C4-2B (cell line): Measurements from ENCODE around the gene CELSR3.

Experiments
- ZFX ChIP-seq: fragments of 450-650 bp; IDR thresholded peaks from 2 replicates; pipeline ENCODE4 v1.6.1; 2017
- TF ChIP-seq, protein P1 (sequence below): fragments of 450-650 bp; conservative IDR thresholded peaks from 2 replicates; pipeline ENCODE4 v1.5.1; 2017; ENCODE audit warnings: mild to moderate bottlenecking

DNA sequence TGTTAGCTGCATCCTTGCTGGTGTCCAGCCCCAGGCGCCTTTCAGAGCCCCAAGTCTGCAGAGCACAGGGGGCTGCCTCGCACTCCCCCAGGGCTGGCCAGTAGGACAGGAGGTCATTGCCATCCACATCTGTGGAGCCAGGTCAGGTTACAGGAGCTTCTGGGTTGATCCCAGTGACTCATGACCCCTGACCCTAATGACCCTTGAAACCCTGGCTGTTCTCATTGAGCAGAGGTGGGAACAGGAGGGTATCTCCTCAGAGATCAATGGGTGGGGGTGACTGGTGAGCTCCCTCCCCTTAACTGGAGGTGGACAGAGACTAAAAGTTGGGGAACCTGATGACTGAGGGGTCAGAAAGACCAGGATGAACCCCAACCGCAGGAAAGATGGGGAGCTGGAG lies 21.3 kb downstream of the CELSR3 start:
- TF ChIP-seq, protein P1, sequence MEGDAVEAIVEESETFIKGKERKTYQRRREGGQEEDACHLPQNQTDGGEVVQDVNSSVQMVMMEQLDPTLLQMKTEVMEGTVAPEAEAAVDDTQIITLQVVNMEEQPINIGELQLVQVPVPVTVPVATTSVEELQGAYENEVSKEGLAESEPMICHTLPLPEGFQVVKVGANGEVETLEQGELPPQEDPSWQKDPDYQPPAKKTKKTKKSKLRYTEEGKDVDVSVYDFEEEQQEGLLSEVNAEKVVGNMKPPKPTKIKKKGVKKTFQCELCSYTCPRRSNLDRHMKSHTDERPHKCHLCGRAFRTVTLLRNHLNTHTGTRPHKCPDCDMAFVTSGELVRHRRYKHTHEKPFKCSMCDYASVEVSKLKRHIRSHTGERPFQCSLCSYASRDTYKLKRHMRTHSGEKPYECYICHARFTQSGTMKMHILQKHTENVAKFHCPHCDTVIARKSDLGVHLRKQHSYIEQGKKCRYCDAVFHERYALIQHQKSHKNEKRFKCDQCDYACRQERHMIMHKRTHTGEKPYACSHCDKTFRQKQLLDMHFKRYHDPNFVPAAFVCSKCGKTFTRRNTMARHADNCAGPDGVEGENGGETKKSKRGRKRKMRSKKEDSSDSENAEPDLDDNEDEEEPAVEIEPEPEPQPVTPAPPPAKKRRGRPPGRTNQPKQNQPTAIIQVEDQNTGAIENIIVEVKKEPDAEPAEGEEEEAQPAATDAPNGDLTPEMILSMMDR: no peak
- no peak for TF ChIP-seq ZFX
